Measurements from ENCODE around the gene REV3L. TPM values are rescaled to one million over a fixed set of nuclear protein-coding genes. Genes with fewer than 3 reads are reported as not detected.
"Not testable (repeated sequence)": the region's sequence is repeated elsewhere in the genome, so short reads cannot be mapped to it uniquely, and the experiment has no call there.

Gene REV3L
- total and polyA plus RNA-seq, 7 experiments from 2014 or later: 8.6 to 31.8 (median 19.9) TPM

DNA sequence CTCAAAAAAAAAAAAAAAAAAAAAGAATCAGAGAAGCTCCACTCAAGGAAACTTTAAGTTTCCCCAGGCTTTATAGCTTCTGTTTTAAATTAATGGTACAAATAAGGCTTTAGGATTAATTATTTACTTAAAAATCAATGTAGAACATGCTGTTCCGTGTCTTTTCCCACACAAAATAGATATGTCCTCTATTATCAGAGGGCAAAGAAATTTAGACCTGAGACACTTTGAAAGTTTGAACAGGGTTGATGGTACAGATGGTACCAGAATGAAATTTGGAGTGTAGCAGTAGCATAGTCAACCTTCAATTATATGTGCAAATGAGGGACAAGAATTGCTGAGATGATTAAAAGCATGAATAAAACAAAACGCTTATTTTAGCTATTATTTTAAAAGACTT, 32.2 kb upstream of the REV3L start:
- ATAC-seq (no peak), DNase-seq (no peak)
- Mint-ChIP-seq H3K27ac (no peak overlapping the region), H3K9me3 (peaks cover 0 to 1% (median 0%) of the 10 kb centered on the region in 11 donors), H3K4me3 (no peak overlapping the region), H3K4me1 (peaks cover 0 to 8% (median 0%) of the 10 kb centered on the region in 7 donors), H3K36me3 (peaks cover 0 to 5% (median 0%) of the 10 kb centered on the region in 5 donors), H3K27me3 (no peaks in the 10 kb centered on the region)
- Histone ChIP-seq H3K27ac (ENCODE audit: low read depth, low read length) (no peak overlapping the region), H3K36me3 (ENCODE audit: control insufficient read depth in 2 of 3, insufficient read depth in 3 of 3, low read length in 3 of 3) (no peaks in the 10 kb centered on the region), H3K4me1 (ENCODE audit: control insufficient read depth in 2 of 2, insufficient read depth in 2 of 2, low read length in 2 of 2) (no peaks in the 10 kb centered on the region), H3K9me3 (ENCODE audit: control insufficient read depth in 2 of 3, low read length in 3 of 3) (no peaks in the 10 kb centered on the region), H3K4me3 (ENCODE audit: low read length) (no peak overlapping the region), H3K27me3 (ENCODE audit: control insufficient read depth in 2 of 2, insufficient read depth in 2 of 2, low read length in 2 of 2) (no peaks in the 10 kb centered on the region)
- ChIA-PET CTCF (no interaction called here), POLR2A (no interaction called here)
- intact Hi-C loops (cut with micrococcal nuclease): no loop called here

GRCh38 chr6:111514531-111514930, 31.5 kb upstream of the REV3L start:
- ATAC-seq, H3K27ac Mint-ChIP-seq: not testable (repeated sequence)
- POLR2A ChIA-PET: interaction anchor here (1.0 kb wide), 1 partner anchor 30 kb away, joined by 4 read pairs; no protein-coding TSS in a partner anchor

DNA sequence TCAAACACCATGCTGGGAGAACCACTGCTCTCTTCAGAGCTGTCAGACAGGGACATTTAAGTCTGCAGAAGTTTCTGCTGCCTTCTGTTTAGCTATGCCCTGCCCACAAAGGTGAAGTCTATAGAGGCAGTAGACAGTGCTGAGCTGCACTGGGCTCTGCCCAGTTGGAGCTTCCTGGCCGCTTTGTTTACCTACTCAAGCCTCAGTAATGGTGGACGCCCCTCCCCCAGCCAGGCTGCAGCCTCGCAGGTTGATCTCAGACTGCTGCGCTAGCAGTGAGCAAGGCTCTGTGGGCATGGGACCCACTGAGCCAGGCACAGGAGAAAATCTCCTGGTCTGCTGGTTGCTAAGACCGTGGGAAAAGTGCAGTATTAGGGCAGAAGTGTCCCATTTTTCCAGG, 24.2 kb upstream of the REV3L start:
- Mint-ChIP-seq H3K36me3 (peaks cover 0 to 30% (median 14%) of the 10 kb centered on the region in 5 donors), H3K9me3 (peaks cover 0 to 17% (median 3%) of the 10 kb centered on the region in 11 donors), H3K4me1 (peaks cover 0 to 15% (median 10%) of the 10 kb centered on the region in 7 donors), H3K4me3 (peak overlapping the region in 1 of 10 donors; percentile 52)
- H3K4me1 ChIP-seq (ENCODE audit: control insufficient read depth in 2 of 2, insufficient read depth in 2 of 2, low read length in 2 of 2); intact Hi-C loops (cut with micrococcal nuclease); H3K36me3 ChIP-seq (ENCODE audit: control insufficient read depth in 2 of 3, insufficient read depth in 3 of 3, low read length in 3 of 3); H3K27me3 Mint-ChIP-seq; H3K9me3 ChIP-seq (ENCODE audit: control insufficient read depth in 2 of 3, low read length in 3 of 3); H3K27ac Mint-ChIP-seq; H3K4me3 ChIP-seq (ENCODE audit: low read length); CTCF ChIA-PET; H3K27ac ChIP-seq (ENCODE audit: low read depth, low read length); POLR2A ChIA-PET; H3K27me3 ChIP-seq (ENCODE audit: control insufficient read depth in 2 of 2, insufficient read depth in 2 of 2, low read length in 2 of 2); DNase-seq; ATAC-seq: not testable (repeated sequence)

More at GRCh38 chr6:111514531-111514930, 31.5 kb upstream of the REV3L start:
- H3K36me3 Mint-ChIP-seq; H3K4me1 ChIP-seq (ENCODE audit: control insufficient read depth in 2 of 2, insufficient read depth in 2 of 2, low read length in 2 of 2); H3K4me3 ChIP-seq (ENCODE audit: low read length); CTCF ChIA-PET; DNase-seq; H3K36me3 ChIP-seq (ENCODE audit: control insufficient read depth in 2 of 3, insufficient read depth in 3 of 3, low read length in 3 of 3); H3K27me3 Mint-ChIP-seq; H3K27me3 ChIP-seq (ENCODE audit: control insufficient read depth in 2 of 2, insufficient read depth in 2 of 2, low read length in 2 of 2); H3K27ac ChIP-seq (ENCODE audit: low read depth, low read length); H3K9me3 Mint-ChIP-seq; H3K4me3 Mint-ChIP-seq; H3K9me3 ChIP-seq (ENCODE audit: control insufficient read depth in 2 of 3, low read length in 3 of 3): not testable (repeated sequence)
- intact Hi-C loops (cut with micrococcal nuclease): loop anchor here in 1 of 2 donors (1.0 kb wide), 1 partner anchor 8 kb away; no protein-coding TSS in a partner anchor
- peaks cover 0 to 11% (median 0%) of the 10 kb centered on the region in 7 donors for H3K4me1 Mint-ChIP-seq

DNA sequence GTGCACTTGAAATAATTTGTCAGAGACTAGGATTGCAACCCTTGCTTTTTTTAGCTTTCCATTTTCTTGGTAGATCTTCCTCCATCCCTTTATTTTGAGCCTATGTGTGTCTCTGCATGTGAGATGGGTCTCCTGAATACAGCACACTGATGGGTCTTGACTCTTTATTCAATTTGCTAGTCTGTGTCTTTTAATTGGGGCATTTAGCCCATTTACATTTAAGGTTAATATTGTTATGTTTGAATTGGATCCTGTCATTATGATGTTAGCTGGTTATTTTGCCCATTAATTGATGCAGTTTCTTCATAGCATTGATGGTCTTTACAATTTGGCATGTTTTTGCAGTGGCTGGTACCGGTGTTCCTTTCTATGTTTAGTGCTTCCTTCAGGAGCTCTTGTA, 22.5 kb upstream of the REV3L start:
- H3K4me3 ChIP-seq (ENCODE audit: low read length); DNase-seq; H3K27ac ChIP-seq (ENCODE audit: low read depth, low read length); H3K27me3 Mint-ChIP-seq; H3K27me3 ChIP-seq (ENCODE audit: control insufficient read depth in 2 of 2, insufficient read depth in 2 of 2, low read length in 2 of 2); intact Hi-C loops (cut with micrococcal nuclease); H3K4me3 Mint-ChIP-seq; H3K9me3 ChIP-seq (ENCODE audit: control insufficient read depth in 2 of 3, low read length in 3 of 3); H3K36me3 ChIP-seq (ENCODE audit: control insufficient read depth in 2 of 3, insufficient read depth in 3 of 3, low read length in 3 of 3); H3K27ac Mint-ChIP-seq; POLR2A ChIA-PET; CTCF ChIA-PET; H3K4me1 ChIP-seq (ENCODE audit: control insufficient read depth in 2 of 2, insufficient read depth in 2 of 2, low read length in 2 of 2); ATAC-seq: not testable (repeated sequence)
- Mint-ChIP-seq H3K36me3 (peaks cover 4 to 34% (median 21%) of the 10 kb centered on the region in 5 donors), H3K4me1 (peaks cover 4 to 20% (median 10%) of the 10 kb centered on the region in 7 donors), H3K9me3 (peaks cover 0 to 17% (median 3%) of the 10 kb centered on the region in 11 donors)

GRCh38 chr6:111503660-111504059, 20.6 kb upstream of the REV3L start:
- POLR2A ChIA-PET: no interaction called here
- H3K27ac Mint-ChIP-seq: no peak overlapping the region
- H3K36me3 Mint-ChIP-seq: peaks cover 4 to 43% (median 27%) of the 10 kb centered on the region in 5 donors

GRCh38 chr6:111503194-111503593, 20.2 kb upstream of the REV3L start:
- ChIA-PET POLR2A (no interaction called here), CTCF (no interaction called here)
- Mint-ChIP-seq H3K36me3 (peaks cover 4 to 45% (median 27%) of the 10 kb centered on the region in 5 donors), H3K4me1 (peaks cover 5 to 34% (median 8%) of the 10 kb centered on the region in 7 donors), H3K9me3 (peaks cover 0 to 17% (median 3%) of the 10 kb centered on the region in 11 donors), H3K27me3 (no peaks in the 10 kb centered on the region), H3K4me3 (no peak overlapping the region), H3K27ac (no peak overlapping the region)
- no peak for DNase-seq
- Histone ChIP-seq H3K9me3 (ENCODE audit: control insufficient read depth in 2 of 3, low read length in 3 of 3) (no peaks in the 10 kb centered on the region), H3K27me3 (ENCODE audit: control insufficient read depth in 2 of 2, insufficient read depth in 2 of 2, low read length in 2 of 2) (no peaks in the 10 kb centered on the region), H3K4me1 (ENCODE audit: control insufficient read depth in 2 of 2, insufficient read depth in 2 of 2, low read length in 2 of 2) (no peaks in the 10 kb centered on the region), H3K27ac (ENCODE audit: low read depth, low read length) (no peak overlapping the region), H3K36me3 (ENCODE audit: control insufficient read depth in 2 of 3, insufficient read depth in 3 of 3, low read length in 3 of 3) (no peaks in the 10 kb centered on the region), H3K4me3 (ENCODE audit: low read length) (no peak overlapping the region)
- intact Hi-C loops (cut with micrococcal nuclease): no loop called here
- ATAC-seq: no peak

More at GRCh38 chr6:111503660-111504059, 20.6 kb upstream of the REV3L start:
- intact Hi-C loops (cut with micrococcal nuclease): no loop called here
- H3K4me1 ChIP-seq (ENCODE audit: control insufficient read depth in 2 of 2, insufficient read depth in 2 of 2, low read length in 2 of 2): no peaks in the 10 kb centered on the region
- H3K36me3 ChIP-seq (ENCODE audit: control insufficient read depth in 2 of 3, insufficient read depth in 3 of 3, low read length in 3 of 3): no peaks in the 10 kb centered on the region
- ATAC-seq (no peak), DNase-seq (no peak)
- CTCF ChIA-PET: no interaction called here
- Mint-ChIP-seq H3K9me3 (peaks cover 0 to 17% (median 3%) of the 10 kb centered on the region in 11 donors), H3K27me3 (no peaks in the 10 kb centered on the region), H3K4me1 (peaks cover 5 to 32% (median 8%) of the 10 kb centered on the region in 7 donors), H3K4me3 (no peak overlapping the region)
- H3K27ac ChIP-seq (ENCODE audit: low read depth, low read length): no peak overlapping the region
- H3K4me3 ChIP-seq (ENCODE audit: low read length): no peak overlapping the region
- H3K9me3 ChIP-seq (ENCODE audit: control insufficient read depth in 2 of 3, low read length in 3 of 3): no peaks in the 10 kb centered on the region
- no peaks in the 10 kb centered on the region for H3K27me3 ChIP-seq (ENCODE audit: control insufficient read depth in 2 of 2, insufficient read depth in 2 of 2, low read length in 2 of 2)

GRCh38 chr6:111502154-111502553, 19.1 kb upstream of the REV3L start:
- ATAC-seq (no peak), DNase-seq (no peak)
- H3K27ac Mint-ChIP-seq: peak overlapping the region in 1 of 9 donors; percentile 27
- peaks cover 4 to 44% (median 27%) of the 10 kb centered on the region in 5 donors for H3K36me3 Mint-ChIP-seq
- Histone ChIP-seq H3K9me3 (ENCODE audit: control insufficient read depth in 2 of 3, low read length in 3 of 3) (no peaks in the 10 kb centered on the region), H3K4me3 (ENCODE audit: low read length) (no peak overlapping the region), H3K27me3 (ENCODE audit: control insufficient read depth in 2 of 2, insufficient read depth in 2 of 2, low read length in 2 of 2) (no peaks in the 10 kb centered on the region), H3K27ac (ENCODE audit: low read depth, low read length) (no peak overlapping the region), H3K4me1 (ENCODE audit: control insufficient read depth in 2 of 2, insufficient read depth in 2 of 2, low read length in 2 of 2) (no peaks in the 10 kb centered on the region), H3K36me3 (ENCODE audit: control insufficient read depth in 2 of 3, insufficient read depth in 3 of 3, low read length in 3 of 3) (no peaks in the 10 kb centered on the region)
- ChIA-PET CTCF (no interaction called here), POLR2A (no interaction called here)
- no peak overlapping the region for H3K4me3 Mint-ChIP-seq
- peaks cover 0 to 17% (median 3%) of the 10 kb centered on the region in 11 donors for H3K9me3 Mint-ChIP-seq
- H3K27me3 Mint-ChIP-seq: no peaks in the 10 kb centered on the region
- H3K4me1 Mint-ChIP-seq: peaks cover 5 to 34% (median 10%) of the 10 kb centered on the region in 7 donors
- intact Hi-C loops (cut with micrococcal nuclease): no loop called here
